ENCODE results near the gene NEK7. TPM values are rescaled to one million over a fixed set of nuclear protein-coding genes. Genes with fewer than 3 reads are reported as not detected.

Gene NEK7
- total and polyA plus RNA-seq, 9 of the 15 experiments (the other 6 are each of a cell fraction or from before 2014, with no cell fraction given): 8.5 to 37.3 (median 27.7) TPM

GRCh38 chr1:198158735-198159589 is 2.2 kb downstream of the NEK7 start (continued):
- peak in 1 of 2 experiments; percentile 51 for TF ChIP-seq AFF1 (IDR thresholded peaks at IDR 0.05; ENCODE audit: low read depth in 1 of 2, partially characterized antibody in 2 of 2)
- no peak for TF ChIP-seq USF2 (CRISPR knock-in tag; IDR thresholded peaks at IDR 0.05)
- no peak for TF ChIP-seq KAT2B (IDR thresholded peaks at IDR 0.05; ENCODE audit: low read depth, low read length)
- no peak for TF ChIP-seq HOMEZ (CRISPR knock-in tag; IDR thresholded peaks at IDR 0.05)
- peak; percentile 38; the same call in 1 of the 2 replicates for TF ChIP-seq SMAD4 (CRISPR knock-in tag; conservative IDR thresholded peaks at IDR 0.05)
- TF ChIP-seq TCF7 (IDR thresholded peaks at IDR 0.05; ENCODE audit: borderline replicate concordance): no peak
- TF ChIP-seq CTBP1 (IDR thresholded peaks at IDR 0.05; ENCODE audit: borderline replicate concordance): peak; percentile 38; the same call in 1 of the 2 replicates
- no peak for TF ChIP-seq ZNF436 (CRISPR knock-in tag; IDR thresholded peaks at IDR 0.05)
- TF ChIP-seq CBFA2T3 (IDR thresholded peaks at IDR 0.05): no peak
- TF ChIP-seq HNRNPLL (IDR thresholded peaks at IDR 0.05; ENCODE audit: low read depth, low read length, poor library complexity, severe bottlenecking): peak; percentile 89
- TF ChIP-seq ZNF253 (CRISPR knock-in tag; conservative IDR thresholded peaks at IDR 0.05): no peak
- TF ChIP-seq, protein P1, sequence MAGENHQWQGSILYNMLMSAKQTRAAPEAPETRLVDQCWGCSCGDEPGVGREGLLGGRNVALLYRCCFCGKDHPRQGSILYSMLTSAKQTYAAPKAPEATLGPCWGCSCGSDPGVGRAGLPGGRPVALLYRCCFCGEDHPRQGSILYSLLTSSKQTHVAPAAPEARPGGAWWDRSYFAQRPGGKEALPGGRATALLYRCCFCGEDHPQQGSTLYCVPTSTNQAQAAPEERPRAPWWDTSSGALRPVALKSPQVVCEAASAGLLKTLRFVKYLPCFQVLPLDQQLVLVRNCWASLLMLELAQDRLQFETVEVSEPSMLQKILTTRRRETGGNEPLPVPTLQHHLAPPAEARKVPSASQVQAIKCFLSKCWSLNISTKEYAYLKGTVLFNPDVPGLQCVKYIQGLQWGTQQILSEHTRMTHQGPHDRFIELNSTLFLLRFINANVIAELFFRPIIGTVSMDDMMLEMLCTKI (IDR thresholded peaks at IDR 0.05; ENCODE audit: partially characterized antibody): no peak
- TF ChIP-seq TAL1 (IDR thresholded peaks at IDR 0.05): no peak
- no peak for TF ChIP-seq ZNF668 (CRISPR knock-in tag; IDR thresholded peaks at IDR 0.05)
- no peak for TF ChIP-seq ZNF655 (CRISPR knock-in tag; IDR thresholded peaks at IDR 0.05)
- no peak for TF ChIP-seq IRF2 (CRISPR knock-in tag; IDR thresholded peaks at IDR 0.05)
- TF ChIP-seq SRSF1 (IDR thresholded peaks at IDR 0.05; ENCODE audit: low read depth, low read length): no peak
- TF ChIP-seq EHMT2 (IDR thresholded peaks at IDR 0.05): no peak
- TF ChIP-seq HMG20B (CRISPR knock-in tag; IDR thresholded peaks at IDR 0.05): no peak
